ENCODE measurements around the gene NUDT1.

DNA sequence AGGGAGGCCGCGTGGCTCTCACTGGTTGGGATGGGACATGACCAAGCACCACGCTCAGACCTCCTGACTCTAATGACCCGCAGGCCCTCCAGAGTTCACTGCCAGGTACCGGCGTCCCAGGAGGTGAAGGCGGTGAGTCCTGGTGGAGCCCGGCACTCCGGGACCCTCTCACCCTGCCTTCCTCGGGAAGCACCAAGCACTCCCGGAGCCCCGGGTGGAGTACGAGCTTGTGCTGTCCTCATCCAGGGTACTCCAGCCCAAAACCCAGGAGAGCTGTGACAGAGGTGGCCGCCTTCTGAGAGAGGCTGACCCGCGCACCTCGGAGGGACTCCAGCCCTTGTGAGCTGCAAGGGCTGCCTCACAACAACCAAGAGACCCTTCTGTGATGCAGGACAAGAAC is 18.7 kb upstream of the NUDT1 start:
- TF ChIP-seq, protein P1, sequence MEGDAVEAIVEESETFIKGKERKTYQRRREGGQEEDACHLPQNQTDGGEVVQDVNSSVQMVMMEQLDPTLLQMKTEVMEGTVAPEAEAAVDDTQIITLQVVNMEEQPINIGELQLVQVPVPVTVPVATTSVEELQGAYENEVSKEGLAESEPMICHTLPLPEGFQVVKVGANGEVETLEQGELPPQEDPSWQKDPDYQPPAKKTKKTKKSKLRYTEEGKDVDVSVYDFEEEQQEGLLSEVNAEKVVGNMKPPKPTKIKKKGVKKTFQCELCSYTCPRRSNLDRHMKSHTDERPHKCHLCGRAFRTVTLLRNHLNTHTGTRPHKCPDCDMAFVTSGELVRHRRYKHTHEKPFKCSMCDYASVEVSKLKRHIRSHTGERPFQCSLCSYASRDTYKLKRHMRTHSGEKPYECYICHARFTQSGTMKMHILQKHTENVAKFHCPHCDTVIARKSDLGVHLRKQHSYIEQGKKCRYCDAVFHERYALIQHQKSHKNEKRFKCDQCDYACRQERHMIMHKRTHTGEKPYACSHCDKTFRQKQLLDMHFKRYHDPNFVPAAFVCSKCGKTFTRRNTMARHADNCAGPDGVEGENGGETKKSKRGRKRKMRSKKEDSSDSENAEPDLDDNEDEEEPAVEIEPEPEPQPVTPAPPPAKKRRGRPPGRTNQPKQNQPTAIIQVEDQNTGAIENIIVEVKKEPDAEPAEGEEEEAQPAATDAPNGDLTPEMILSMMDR (IDR thresholded peaks at IDR 0.05; ENCODE audit: extremely low read depth in 1 of 2, insufficient read depth in 1 of 2, low read depth in 1 of 2, low read length in 2 of 2) = no peak
- TF ChIP-seq EZH2 (IDR thresholded peaks at IDR 0.05; ENCODE audit: borderline replicate concordance, low read depth, low read length, severe bottlenecking) (no peak), GATA2 (IDR thresholded peaks at IDR 0.05; ENCODE audit: insufficient read depth, insufficient read length, low read depth, low read length) (no peak)
- TF ChIP-seq, protein P2, sequence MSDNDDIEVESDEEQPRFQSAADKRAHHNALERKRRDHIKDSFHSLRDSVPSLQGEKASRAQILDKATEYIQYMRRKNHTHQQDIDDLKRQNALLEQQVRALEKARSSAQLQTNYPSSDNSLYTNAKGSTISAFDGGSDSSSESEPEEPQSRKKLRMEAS (IDR thresholded peaks at IDR 0.05; ENCODE audit: insufficient read depth, insufficient read length) = no peak

All from endothelial cell of umbilical vein (primary cell).